Ovary (tissue), 3 donors: Measurements from ENCODE around the gene ALPK3.

ENCODE experiments used
- CTCF ChIP-seq, 3 donors: fragments of 450-650 bp in 2 of 3; fragments of 200-600 bp in 1 of 3; IDR thresholded peaks; one replicate each; pipeline versions ENCODE4 v1.5.1 to v1.8.0; 2016 to 2022; ENCODE audit warnings: antibody characterized with exemption in 3 of 3, mild to moderate bottlenecking in 1 of 3
- EP300 ChIP-seq: sonication (generic); formaldehyde crosslinking; IDR thresholded peaks from one replicate; pipeline ENCODE4 v1.6.1; 2017; ENCODE audit warnings: antibody characterized with exemption
- POLR2A ChIP-seq: fragments of 450-650 bp; IDR thresholded peaks from one replicate; pipeline ENCODE4 v1.6.1; 2017; ENCODE audit warnings: antibody characterized with exemption, mild to moderate bottlenecking, moderate library complexity
- donor health status: DM: no; HTN: no; CAD: no.

DNA sequence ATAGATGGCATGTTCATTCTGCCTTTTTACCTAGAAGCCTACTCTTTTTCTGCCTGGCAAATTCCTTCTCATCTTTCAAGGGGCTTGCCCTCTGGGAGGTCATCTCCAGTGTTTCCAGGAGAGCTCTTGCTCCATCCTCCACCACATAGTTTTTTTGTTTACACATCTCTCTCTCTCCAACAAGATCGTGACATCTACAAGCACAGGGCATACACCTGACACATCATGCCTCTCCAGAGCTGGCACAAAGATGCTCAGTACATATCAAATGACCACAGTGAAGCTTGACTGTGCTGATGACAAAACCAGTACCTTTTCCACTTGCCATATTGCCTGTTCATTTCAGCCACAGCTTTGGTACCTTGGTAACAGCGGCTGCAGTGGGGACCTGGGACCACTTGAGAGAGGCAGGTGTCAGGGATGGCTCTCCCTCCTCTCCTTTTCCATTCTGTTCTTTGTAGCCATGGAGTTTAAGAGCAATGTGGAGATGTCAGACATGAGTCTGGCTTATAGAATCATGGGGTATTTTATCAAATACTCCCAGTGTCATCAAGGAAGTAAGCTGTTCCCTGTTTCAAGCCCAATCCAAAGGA lies 15.4 kb downstream of the ALPK3 start:
- TF ChIP-seq CTCF (IDR thresholded peaks at IDR 0.05) (no peak), POLR2A (no peak), EP300 (no peak)
